Measurements from ENCODE around the gene FAM53A. TPM values are rescaled to one million over a fixed set of nuclear protein-coding genes. Genes with fewer than 3 reads are reported as not detected.

Gene FAM53A
- total and polyA plus RNA-seq, 4 donors: 0.44 to 2.2 (median 0.97) TPM

GRCh38 chr4:1732911-1733310 lies 48.8 kb upstream of the FAM53A start (continued):
- TF ChIP-seq MAX (IDR thresholded peaks at IDR 0.05): no peak
- no peak for TF ChIP-seq NR2F2 (IDR thresholded peaks at IDR 0.05)
- TF ChIP-seq FOXA2 (IDR thresholded peaks at IDR 0.05): no peak

GRCh38 chr4:1731180-1731579 lies 47.1 kb upstream of the FAM53A start:
- Histone ChIP-seq H3K27ac (ENCODE audit: low read depth in 1 of 2, low read length in 2 of 2) (no peak overlapping the region), H3K9me3 (ENCODE audit: control insufficient read depth in 4 of 4, low read length in 3 of 4) (no peaks in the 10 kb centered on the region), H3K27me3 (ENCODE audit: control insufficient read depth in 4 of 4, insufficient read depth in 4 of 4, low read length in 3 of 4) (no peaks in the 10 kb centered on the region), H3K4me1 (ENCODE audit: control insufficient read depth in 4 of 4, insufficient read depth in 4 of 4, low read length in 3 of 4) (peaks cover 0 to 7% (median 0%) of the 10 kb centered on the region in 4 donors), H3K9ac (ENCODE audit: low read depth in 1 of 2, low read length in 2 of 2) (no peak overlapping the region), H3K36me3 (ENCODE audit: control insufficient read depth in 4 of 4, insufficient read depth in 3 of 4, low read depth in 1 of 4, low read length in 3 of 4) (peaks cover 0 to 9% (median 4%) of the 10 kb centered on the region in 4 donors), H3K4me3 (ENCODE audit: low read depth in 1 of 3, low read length in 3 of 3) (no peak overlapping the region)
- TF ChIP-seq HNF4G (IDR thresholded peaks at IDR 0.05): no peak
- 96% methylated on average over 10 of the region's 10 CpGs for WGBS
- no peak for DNase-seq (ENCODE audit: low spot score)

GRCh38 chr4:1730532-1731135 lies 46.5 kb upstream of the FAM53A start:
- 95% methylated on average over 16 of the region's 16 CpGs for WGBS
- DNase-seq (ENCODE audit: low spot score): no peak

GRCh38 chr4:1728061-1728980 lies 44.2 kb upstream of the FAM53A start:
- no peak overlapping the region for H3K9ac ChIP-seq (ENCODE audit: low read depth in 1 of 2, low read length in 2 of 2)
- no peak overlapping the region for H3K4me3 ChIP-seq (ENCODE audit: low read depth in 1 of 3, low read length in 3 of 3)
- TF ChIP-seq ATF3 (IDR thresholded peaks at IDR 0.05) (no peak), JUND (IDR thresholded peaks at IDR 0.05) (no peak), EGR1 (IDR thresholded peaks at IDR 0.05; ENCODE audit: low read depth in 2 of 2) (no peak), TAF1 (conservative IDR thresholded peaks at IDR 0.05) (no peak), SP1 (IDR thresholded peaks at IDR 0.05) (no peak), CTCF (IDR thresholded peaks at IDR 0.05; ENCODE audit: low read depth, low read length, missing input control) (no peak), NR2F2 (IDR thresholded peaks at IDR 0.05) (no peak), FOXA1 (IDR thresholded peaks at IDR 0.05) (no peak), MAX (IDR thresholded peaks at IDR 0.05) (no peak), HNF4G (IDR thresholded peaks at IDR 0.05) (no peak), RAD21 (IDR thresholded peaks at IDR 0.05) (no peak), HNF4A (conservative IDR thresholded peaks at IDR 0.05) (no peak), ZBTB33 (IDR thresholded peaks at IDR 0.05) (no peak), GABPA (IDR thresholded peaks at IDR 0.05 in 1 of 2, conservative IDR thresholded peaks at IDR 0.05 in 1 of 2) (no peak), FOXA2 (IDR thresholded peaks at IDR 0.05) (no peak), RXRA (IDR thresholded peaks at IDR 0.05) (no peak)

More at GRCh38 chr4:1730532-1731135, 46.5 kb upstream of the FAM53A start:
- Histone ChIP-seq H3K27ac (ENCODE audit: low read depth in 1 of 2, low read length in 2 of 2) (no peak overlapping the region), H3K9me3 (ENCODE audit: control insufficient read depth in 4 of 4, low read length in 3 of 4) (no peaks in the 10 kb centered on the region), H3K36me3 (ENCODE audit: control insufficient read depth in 4 of 4, insufficient read depth in 3 of 4, low read depth in 1 of 4, low read length in 3 of 4) (peaks cover 0 to 6% (median 4%) of the 10 kb centered on the region in 4 donors), H3K27me3 (ENCODE audit: control insufficient read depth in 4 of 4, insufficient read depth in 4 of 4, low read length in 3 of 4) (no peaks in the 10 kb centered on the region), H3K9ac (ENCODE audit: low read depth in 1 of 2, low read length in 2 of 2) (no peak overlapping the region), H3K4me3 (ENCODE audit: low read depth in 1 of 3, low read length in 3 of 3) (no peak overlapping the region), H3K4me1 (ENCODE audit: control insufficient read depth in 4 of 4, insufficient read depth in 4 of 4, low read length in 3 of 4) (peaks cover 0 to 9% (median 0%) of the 10 kb centered on the region in 4 donors)
- TF ChIP-seq EGR1 (IDR thresholded peaks at IDR 0.05; ENCODE audit: low read depth in 2 of 2): no peak
- no peak for TF ChIP-seq TAF1 (conservative IDR thresholded peaks at IDR 0.05)

More at GRCh38 chr4:1728061-1728980, 44.2 kb upstream of the FAM53A start:
- H3K9me3 ChIP-seq (ENCODE audit: control insufficient read depth in 4 of 4, low read length in 3 of 4): no peaks in the 10 kb centered on the region
- peaks cover 0 to 4% (median 3%) of the 10 kb centered on the region in 4 donors for H3K36me3 ChIP-seq (ENCODE audit: control insufficient read depth in 4 of 4, insufficient read depth in 3 of 4, low read depth in 1 of 4, low read length in 3 of 4)
- no peak overlapping the region for H3K27ac ChIP-seq (ENCODE audit: low read depth in 1 of 2, low read length in 2 of 2)
- WGBS: 92% methylated on average over 31 of the region's 31 CpGs
- H3K4me1 ChIP-seq (ENCODE audit: control insufficient read depth in 4 of 4, insufficient read depth in 4 of 4, low read length in 3 of 4): peaks cover 0 to 9% (median 0%) of the 10 kb centered on the region in 4 donors
- H3K27me3 ChIP-seq (ENCODE audit: control insufficient read depth in 4 of 4, insufficient read depth in 4 of 4, low read length in 3 of 4): no peaks in the 10 kb centered on the region
- no peak for DNase-seq (ENCODE audit: low spot score)
